HG03520 (cell line): ENCODE results near the gene HSD17B3.
"Not testable (repeated sequence)": the region's sequence is repeated elsewhere in the genome, so short reads cannot be mapped to it uniquely, and the experiment has no call there.

Experiments
- ATAC-seq: cut with Tn5 transposase; IDR thresholded peaks from one replicate; pipeline ENCODE4 v1.9.1; 2021; ENCODE audit warnings: mild to moderate bottlenecking, moderate library complexity; ENCODE audit not compliant: unreplicated experiment

Gene HSD17B3

GRCh38 chr9:96302021-96302420, at the start of gene HSD17B3:
TSS of gene HSD17B3 (minus strand) at chr9:96302176. CDS start at chr9:96302104, 72 bp downstream.
- ATAC-seq: no peak

GRCh38 chr9:96350866-96351265, 48.9 kb upstream of the HSD17B3 start:
- ATAC-seq: no peak

- ATAC-seq: no peak
Observed at GRCh38 chr9:96348261-96348660, 46.3 kb upstream of the HSD17B3 start.

- no peak for ATAC-seq
Observed at GRCh38 chr9:96345551-96345950, 43.6 kb upstream of the HSD17B3 start.

- no peak for ATAC-seq
Observed at GRCh38 chr9:96344458-96345180, 42.6 kb upstream of the HSD17B3 start.

- no peak for ATAC-seq
Observed at GRCh38 chr9:96343515-96344360, 41.8 kb upstream of the HSD17B3 start.

- ATAC-seq: no peak
Observed at GRCh38 chr9:96342571-96343245, 40.7 kb upstream of the HSD17B3 start.

- ATAC-seq: no peak
Observed at GRCh38 chr9:96340707-96341106, 38.7 kb upstream of the HSD17B3 start.

GRCh38 chr9:96338299-96338698, 36.3 kb upstream of the HSD17B3 start:
- ATAC-seq: no peak

- ATAC-seq: no peak
Observed at GRCh38 chr9:96333958-96334357, 32.0 kb upstream of the HSD17B3 start.

- ATAC-seq: no peak
Observed at GRCh38 chr9:96331236-96331947, 29.4 kb upstream of the HSD17B3 start.

GRCh38 chr9:96327694-96328352, 25.8 kb upstream of the HSD17B3 start:
- no peak for ATAC-seq

GRCh38 chr9:96323169-96323568, 21.2 kb upstream of the HSD17B3 start:
- no peak for ATAC-seq

GRCh38 chr9:96322736-96323135, 20.8 kb upstream of the HSD17B3 start:
- ATAC-seq: not testable (repeated sequence)

- ATAC-seq: not testable (repeated sequence)
Observed at GRCh38 chr9:96322210-96322609, 20.2 kb upstream of the HSD17B3 start.

GRCh38 chr9:96321515-96321914, 19.5 kb upstream of the HSD17B3 start:
- ATAC-seq: no peak

- no peak for ATAC-seq
Observed at GRCh38 chr9:96320749-96321280, 18.8 kb upstream of the HSD17B3 start.

GRCh38 chr9:96318921-96319565, 17.1 kb upstream of the HSD17B3 start:
- ATAC-seq: no peak

- no peak for ATAC-seq
Observed at GRCh38 chr9:96317335-96317980, 15.5 kb upstream of the HSD17B3 start.
